Calu3 (cell line): ENCODE results near the gene NXN. TPM values are rescaled to one million over a fixed set of nuclear protein-coding genes. Genes with fewer than 3 reads are reported as not detected.

Experiments used
- BruUV-seq: library from RNA; stranded (reverse); fragments of 400-500 nt; replicated peaks from 2 replicates; lab custom pipeline; 2021; lab: Mats Ljungman, UMichigan
- CTCF ChIA-PET: fragments of 300-600 bp; sonication (Branson Sonifier 250); formaldehyde crosslinking; loops from one replicate; lab custom pipeline; 2022; ENCODE audit warnings: antibody characterized with exemption; lab: Charles Lee
- DNase-seq: peaks from one replicate; pipeline ENCODE4 v3.0.0; 2022
- H3K27ac Mint-ChIP-seq: one replicate; pipeline ENCODE4 v1.8.0; 2022; ENCODE audit warnings: mixed read lengths; ENCODE audit not compliant: unreplicated experiment
- H3K27me3 Mint-ChIP-seq: one replicate; pipeline ENCODE4 v1.8.0; 2022; ENCODE audit warnings: mixed read lengths; ENCODE audit not compliant: unreplicated experiment
- H3K36me3 Mint-ChIP-seq: one replicate; pipeline ENCODE4 v1.8.0; 2022; ENCODE audit warnings: mild to moderate bottlenecking, moderate library complexity, mixed read lengths; ENCODE audit not compliant: insufficient read depth, unreplicated experiment
- H3K4me1 Mint-ChIP-seq: one replicate; pipeline ENCODE4 v1.8.0; 2022; ENCODE audit warnings: mild to moderate bottlenecking, low read depth, mixed read lengths; ENCODE audit not compliant: unreplicated experiment
- H3K4me3 Mint-ChIP-seq: one replicate; pipeline ENCODE4 v1.8.0; 2022; ENCODE audit warnings: mild to moderate bottlenecking, low read depth, moderate library complexity, mixed read lengths; ENCODE audit not compliant: unreplicated experiment
- H3K9me3 Mint-ChIP-seq: one replicate; pipeline ENCODE4 v1.8.0; 2022; ENCODE audit warnings: low read depth, mixed read lengths; ENCODE audit not compliant: unreplicated experiment
- CTCF ChIP-seq: fragments of 200-600 bp; IDR thresholded peaks from one replicate; pipeline ENCODE4 v1.8.0; 2022; ENCODE audit warnings: antibody characterized with exemption; ENCODE audit not compliant: unreplicated experiment
- intact Hi-C: fragments of 100-400 bp; cut with micrococcal nuclease; formaldehyde crosslinking; loops from one replicate; pipeline ENCODE4 v1.10.0; 2022; ENCODE audit not compliant: unreplicated experiment
- total RNA-seq: library from RNA; stranded (reverse); gene quantifications from 2 replicates; pipeline ENCODE4 v1.2.3, GENCODE V29; 2022

NXN gene
- total RNA-seq, 1 experiment from 2014 or later = 1.8 TPM

GRCh38 chr17:883586-883962, 96.0 kb downstream of the NXN start:
- CTCF ChIA-PET = interaction anchor here (0.7 kb wide), 1 partner anchor 10 kb away, joined by 7 read pairs; no protein-coding TSS in a partner anchor
- H3K4me3 Mint-ChIP-seq = no peak overlapping the region
- no peak for TF ChIP-seq CTCF
- DNase-seq = no peak
- H3K4me1 Mint-ChIP-seq = no peaks in the 10 kb centered on the region
- no peaks in the 10 kb centered on the region for H3K27me3 Mint-ChIP-seq
- no TSS peak for BruUV-seq
- H3K36me3 Mint-ChIP-seq = no peaks in the 10 kb centered on the region
- intact Hi-C loops = no loop called here
- H3K9me3 Mint-ChIP-seq = no peaks in the 10 kb centered on the region
- H3K27ac Mint-ChIP-seq = no peak overlapping the region

DNA sequence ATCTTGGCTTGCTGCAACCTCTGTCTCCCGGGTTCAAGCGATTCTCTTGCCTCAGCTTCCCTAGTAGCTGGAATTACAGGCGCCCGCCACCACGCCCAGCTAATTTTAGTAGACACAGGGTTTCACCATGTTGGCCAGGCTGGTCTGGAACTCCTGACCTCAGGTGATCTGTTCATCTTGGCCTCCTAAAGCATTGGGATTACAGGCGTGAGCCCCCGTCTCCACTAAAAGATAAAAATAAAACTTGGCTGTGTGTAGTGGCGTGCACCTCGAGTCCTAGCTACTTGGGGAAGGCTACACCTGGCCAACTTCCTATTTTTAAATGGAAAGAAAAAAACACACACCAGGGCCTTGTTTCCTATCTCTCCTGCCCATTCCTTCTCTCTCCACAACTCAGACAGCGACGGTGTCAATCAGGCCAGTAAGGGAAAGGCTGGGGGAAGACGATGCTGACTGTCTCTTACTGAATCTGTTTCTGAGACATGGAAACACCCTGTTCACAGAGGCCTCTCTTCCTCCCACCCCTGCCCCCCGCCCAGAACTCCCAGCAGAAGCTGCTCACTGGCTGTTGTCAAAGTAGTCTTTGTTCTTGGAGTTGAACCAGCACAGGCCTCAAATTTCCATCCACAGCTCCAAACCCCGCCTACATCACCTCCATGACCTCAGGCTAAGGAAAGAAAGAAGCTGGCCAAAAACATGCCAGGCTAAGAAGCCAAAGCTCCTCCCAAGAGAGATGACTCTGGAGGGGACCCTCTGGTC, 96.6 kb downstream of the NXN start:
- H3K36me3 Mint-ChIP-seq = no peaks in the 10 kb centered on the region
- no peak overlapping the region for H3K4me3 Mint-ChIP-seq
- no peaks in the 10 kb centered on the region for H3K27me3 Mint-ChIP-seq
- no peaks in the 10 kb centered on the region for H3K9me3 Mint-ChIP-seq
- no peak for DNase-seq
- CTCF ChIA-PET = interaction anchor here (0.7 kb wide), 1 partner anchor 10 kb away, joined by 7 read pairs; no protein-coding TSS in a partner anchor
- H3K4me1 Mint-ChIP-seq = no peaks in the 10 kb centered on the region
- intact Hi-C loops = no loop called here
- TF ChIP-seq CTCF = no peak
- no TSS peak for BruUV-seq
- no peak overlapping the region for H3K27ac Mint-ChIP-seq

DNA sequence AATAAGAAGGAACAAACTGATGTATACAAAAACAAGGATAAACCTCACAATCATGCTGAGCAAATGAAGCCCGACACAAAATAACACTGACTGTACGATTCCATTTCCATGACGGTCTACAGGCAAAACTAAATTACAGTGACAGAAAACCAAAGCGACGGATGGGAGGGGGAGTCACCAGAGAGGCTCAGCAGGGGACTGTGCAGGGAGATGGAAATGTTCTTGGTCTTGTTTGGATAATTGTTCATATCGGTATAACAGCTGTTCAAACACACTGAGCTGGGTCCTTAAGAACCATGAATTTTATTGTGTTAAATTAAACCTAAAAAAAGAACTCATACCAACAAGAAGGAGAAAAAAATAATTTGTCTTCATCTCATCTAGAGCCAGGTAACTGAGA, 97.8 kb downstream of the NXN start:
- TF ChIP-seq CTCF = no peak
- H3K4me1 Mint-ChIP-seq = no peaks in the 10 kb centered on the region
- intact Hi-C loops = no loop called here
- CTCF ChIA-PET = interaction anchor here (0.6 kb wide), 1 partner anchor 23 kb away, joined by 3 read pairs; no protein-coding TSS in a partner anchor
- no peaks in the 10 kb centered on the region for H3K36me3 Mint-ChIP-seq
- BruUV-seq = no TSS peak
- H3K27ac Mint-ChIP-seq = no peak overlapping the region
- DNase-seq = no peak
- H3K4me3 Mint-ChIP-seq = no peak overlapping the region
- H3K9me3 Mint-ChIP-seq = no peaks in the 10 kb centered on the region
- no peaks in the 10 kb centered on the region for H3K27me3 Mint-ChIP-seq

- TF ChIP-seq CTCF = no peak
- CTCF ChIA-PET = interaction anchor here (0.7 to 1.6 kb wide), 2 partner anchors 100 to 300 kb away, joined by 5 to 12 read pairs; no protein-coding TSS in a partner anchor
- BruUV-seq = no TSS peak
- intact Hi-C loops = no loop called here
- H3K9me3 Mint-ChIP-seq = no peaks in the 10 kb centered on the region
- no peak overlapping the region for H3K4me3 Mint-ChIP-seq
- DNase-seq = no peak
- H3K4me1 Mint-ChIP-seq = no peaks in the 10 kb centered on the region
- H3K27me3 Mint-ChIP-seq = no peaks in the 10 kb centered on the region
- H3K27ac Mint-ChIP-seq = no peak overlapping the region
- H3K36me3 Mint-ChIP-seq = no peaks in the 10 kb centered on the region
These were observed 98.9 kb downstream of the NXN start for GRCh38 chr17:880443-881269.
